Stomach (tissue), 4 donors: ENCODE measurements around the gene STXBP5.

Source experiments
- CTCF ChIP-seq, 7 experiments: fragments of 450-650 bp in 4 of 7; fragments of 200-600 bp in 3 of 7; sonication (generic) in 3 of 7; IDR thresholded peaks; one replicate each; pipeline ENCODE4 v1.5.1; 2016 to 2019; ENCODE audit warnings: antibody characterized with exemption in 7 of 7, control low read depth in 2 of 7, mild to moderate bottlenecking in 1 of 7
- EP300 ChIP-seq: sonication (generic); formaldehyde crosslinking; IDR thresholded peaks from one replicate; pipeline ENCODE4 v1.6.1; 2017; ENCODE audit warnings: antibody characterized with exemption
- POLR2A ChIP-seq, 4 donors: fragments of 450-650 bp; IDR thresholded peaks; one replicate each; pipeline ENCODE4 v1.6.1; 2016; ENCODE audit warnings: antibody characterized with exemption in 4 of 4, control low read depth in 2 of 4, mild to moderate bottlenecking in 1 of 4, moderate library complexity in 1 of 4

- no peak for TF ChIP-seq CTCF (IDR thresholded peaks at IDR 0.05)
- TF ChIP-seq EP300 = no peak
- TF ChIP-seq POLR2A (IDR thresholded peaks at IDR 0.05) = no peak
These were observed 203.4 kb downstream of the STXBP5 start for GRCh38 chr6:147407571-147407970.
